ENCODE measurements around the gene METTL5.
"Not testable (repeated sequence)": the region's sequence is repeated elsewhere in the genome, so short reads cannot be mapped to it uniquely, and the experiment has no call there.

Gene METTL5

GRCh38 chr2:169828141-169828811 lies 3.6 kb upstream of the METTL5 start:
- peak; percentile 53 for DNase-seq (ENCODE audit: low spot score)

- DNase-seq (ENCODE audit: low spot score): peak; percentile 99
These were observed 2.8 kb upstream of the METTL5 start, which contains the start of gene UBR3 for GRCh38 chr2:169827272-169828140. UBR3 (plus strand) TSS chr2:169827454; CDS start chr2:169827508, 54 bp downstream.

GRCh38 chr2:169823996-169824372 lies 721 bp downstream of the METTL5 start:
- no peak for DNase-seq (ENCODE audit: low spot score)

DNA sequence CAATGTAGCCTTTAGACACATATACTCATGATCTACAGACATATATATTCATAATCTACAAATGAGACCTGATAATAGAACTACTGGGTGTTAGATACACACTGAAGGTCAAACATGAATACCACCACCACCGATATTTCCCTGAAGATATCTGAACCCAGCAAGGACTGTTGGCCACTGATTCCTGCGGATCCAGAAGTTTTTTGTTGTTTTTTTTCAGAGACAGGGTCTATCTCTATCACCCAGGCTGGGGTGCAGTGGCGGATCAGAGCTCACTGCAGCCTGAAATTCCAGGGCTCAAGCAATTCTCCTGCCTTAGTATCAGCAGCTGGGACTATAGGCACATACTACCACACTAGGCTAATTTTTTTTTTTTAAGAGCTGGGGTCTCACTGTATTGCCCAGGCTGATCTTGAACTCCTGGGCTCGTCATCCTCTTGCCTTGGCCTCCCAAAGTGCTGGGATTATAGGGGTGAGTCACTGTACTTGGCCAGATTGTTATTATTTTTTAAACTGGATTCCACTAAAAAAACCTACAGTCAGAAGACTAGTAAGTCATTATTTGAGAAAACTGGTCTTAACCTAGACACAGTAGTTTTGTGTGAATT lies 1.8 kb downstream of the METTL5 start:
- DNase-seq (ENCODE audit: low spot score): no peak

- DNase-seq (ENCODE audit: low spot score): no peak
These were observed 2.7 kb downstream of the METTL5 start for GRCh38 chr2:169822036-169822435.

DNA sequence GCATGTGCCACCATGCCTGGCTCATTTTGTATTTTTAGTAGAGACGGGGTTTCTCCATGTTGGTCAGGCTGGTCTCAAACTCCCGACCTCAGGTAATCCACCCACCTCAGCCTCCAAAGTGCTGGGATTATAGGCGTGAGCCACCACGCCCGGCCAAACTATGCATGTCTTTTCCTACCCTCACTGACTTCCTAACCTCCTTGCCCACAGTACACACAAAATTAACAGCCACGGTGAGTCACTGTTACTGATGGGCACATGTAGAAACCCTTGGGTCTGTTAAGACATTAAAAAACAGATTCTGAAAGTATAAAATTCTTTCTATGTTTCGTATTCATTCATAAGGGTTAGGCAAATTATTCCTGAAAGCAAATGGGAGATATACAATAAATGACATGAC lies 4.6 kb downstream of the METTL5 start:
- DNase-seq (ENCODE audit: low spot score): not testable (repeated sequence)

GRCh38 chr2:169819106-169819505 lies 5.6 kb downstream of the METTL5 start:
- no peak for DNase-seq (ENCODE audit: low spot score)

GRCh38 chr2:169818241-169818640 lies 6.5 kb downstream of the METTL5 start:
- DNase-seq (ENCODE audit: low spot score): no peak

- DNase-seq (ENCODE audit: low spot score): not testable (repeated sequence)
These were observed 7.3 kb downstream of the METTL5 start for GRCh38 chr2:169817369-169817768.

GRCh38 chr2:169816961-169817360 lies 7.7 kb downstream of the METTL5 start:
- DNase-seq (ENCODE audit: low spot score): not testable (repeated sequence)

- peak; percentile 34 for DNase-seq (ENCODE audit: low spot score)
These were observed 8.9 kb downstream of the METTL5 start for GRCh38 chr2:169815849-169816248.

GRCh38 chr2:169808221-169808620 lies 16.5 kb downstream of the METTL5 start:
- no peak for DNase-seq (ENCODE audit: low spot score)

- no peak for DNase-seq (ENCODE audit: low spot score)
These were observed 18.1 kb downstream of the METTL5 start for GRCh38 chr2:169806586-169806985.

DNA sequence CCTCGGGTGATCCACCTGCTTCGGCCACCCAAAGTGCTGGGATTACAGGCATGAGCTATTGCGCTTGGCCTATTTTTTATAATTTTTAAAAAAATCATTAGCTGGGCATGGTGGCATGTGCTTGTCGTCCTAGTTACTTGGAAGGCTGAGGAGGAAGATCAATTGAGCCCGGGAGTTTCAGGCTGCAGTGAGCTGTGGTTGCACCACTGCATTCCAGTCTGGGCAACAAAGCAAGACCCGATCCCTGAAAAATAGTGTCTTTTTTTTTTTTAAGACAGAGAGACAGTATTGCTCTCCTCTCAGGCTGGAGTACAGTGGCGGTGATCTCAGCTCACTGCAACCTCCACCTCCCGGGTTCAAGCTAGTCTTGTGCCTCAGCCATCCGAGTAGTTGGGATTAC lies 21.2 kb downstream of the METTL5 start:
- DNase-seq (ENCODE audit: low spot score): no peak

GRCh38 chr2:169798718-169799592 lies 25.8 kb downstream of the METTL5 start, which contains the start of gene SSB:
SSB (plus strand) TSS chr2:169798871; CDS start chr2:169800961, 2,090 bp downstream.
- DNase-seq (ENCODE audit: low spot score): peak; percentile 99

DNA sequence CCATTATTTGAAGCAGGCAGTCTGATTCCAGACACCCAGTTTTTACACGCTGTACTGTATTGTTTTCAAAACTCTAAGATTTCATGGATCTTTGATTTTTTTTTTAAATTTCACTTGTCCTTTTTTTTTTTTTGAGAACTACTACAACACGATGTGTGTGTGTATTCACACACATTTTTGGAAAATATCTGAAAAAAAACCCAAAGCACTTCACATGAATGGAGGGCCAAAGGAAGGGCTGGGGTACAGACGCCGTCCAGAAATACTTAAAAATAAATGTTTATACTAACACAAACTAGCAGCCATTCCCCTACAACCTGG lies 26.3 kb downstream of the METTL5 start:
- DNase-seq (ENCODE audit: low spot score): no peak

DNA sequence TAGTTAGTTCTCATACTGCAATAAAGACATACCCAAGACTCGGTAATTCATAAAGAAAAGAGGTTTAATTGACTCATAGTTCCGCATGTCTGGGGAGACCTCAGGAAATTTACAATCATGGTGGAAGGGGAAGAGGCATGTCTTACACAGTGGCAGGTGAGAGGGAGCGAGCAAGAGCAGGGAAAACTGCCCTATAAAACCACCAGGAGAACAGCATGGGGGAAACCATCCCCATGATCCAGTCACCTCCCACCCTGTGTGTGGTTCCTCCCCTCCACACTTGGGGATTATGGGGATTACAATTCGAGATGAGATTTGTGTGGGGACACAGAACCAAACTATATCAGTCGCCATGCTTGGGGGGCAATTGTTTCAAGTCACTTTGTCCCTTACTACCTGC lies 27.1 kb downstream of the METTL5 start:
- DNase-seq (ENCODE audit: low spot score): no peak

GRCh38 chr2:169796441-169796840 lies 28.3 kb downstream of the METTL5 start:
- DNase-seq (ENCODE audit: low spot score): no peak

GRCh38 chr2:169795181-169795580 lies 29.5 kb downstream of the METTL5 start:
- no peak for DNase-seq (ENCODE audit: low spot score)

DNA sequence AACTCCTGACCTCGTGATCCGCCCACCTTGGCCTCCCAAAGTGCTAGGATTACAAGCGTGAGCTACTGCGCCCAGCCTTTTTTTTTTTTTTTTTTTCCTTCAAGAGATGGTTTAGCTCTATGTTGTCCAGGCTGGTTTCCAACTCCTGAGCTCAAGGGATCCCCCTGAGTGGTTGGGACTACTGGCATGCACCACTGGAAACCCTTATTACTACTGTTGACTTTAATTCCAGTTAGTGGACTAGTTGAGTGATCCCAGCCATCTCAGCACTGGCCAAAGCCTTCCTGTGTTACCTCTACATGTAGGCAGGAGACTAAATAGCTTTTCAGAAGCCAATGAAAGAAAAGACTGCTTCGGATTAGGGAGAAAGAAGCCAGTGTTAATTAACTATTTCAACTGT lies 34.1 kb downstream of the METTL5 start:
- no peak for DNase-seq (ENCODE audit: low spot score)

GRCh38 chr2:169782513-169782912 lies 42.2 kb downstream of the METTL5 start:
- DNase-seq (ENCODE audit: low spot score): no peak
